GM10266 (cell line): ENCODE data around the gene ELOVL7.
"Not testable (repeated sequence)": the region's sequence is repeated elsewhere in the genome, so short reads cannot be mapped to it uniquely, and the experiment has no call there.

Experiments used
- DNase-seq: peaks from one replicate; pipeline ENCODE4 v3.0.0; 2012; ENCODE audit errors: extremely low spot score
- TF ChIP-seq, protein P1 (sequence below): IDR thresholded peaks from 2 replicates; pipeline ENCODE4 v1.5.1; 2012; ENCODE audit warnings: mild to moderate bottlenecking, low read depth; ENCODE audit not compliant: control insufficient read depth, insufficient read depth; ENCODE audit errors: missing control alignments

Gene ELOVL7

DNA sequence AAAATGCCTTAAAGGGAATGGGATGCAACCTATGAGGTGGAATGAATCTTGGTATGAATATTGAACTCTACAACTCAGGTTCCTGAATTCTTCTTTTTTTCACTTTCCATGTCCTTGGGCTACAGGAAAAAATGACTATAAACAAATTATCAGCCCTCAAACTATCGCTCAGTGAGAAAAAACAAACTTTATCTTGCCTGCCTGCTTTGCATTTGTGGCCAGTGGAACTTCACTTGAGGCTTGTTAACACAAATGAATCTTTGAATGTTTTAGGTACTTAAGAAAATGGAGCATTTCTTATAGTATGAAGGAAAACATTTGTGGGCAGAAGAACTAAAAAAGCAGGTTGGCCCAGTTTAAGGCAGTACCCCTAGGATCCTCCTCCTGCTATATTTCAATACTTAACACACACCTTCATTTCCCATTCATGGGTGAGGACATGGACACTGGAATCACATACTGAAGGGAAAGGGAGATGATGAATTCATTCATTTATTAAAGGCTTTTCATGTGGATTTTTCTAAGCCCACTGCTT, 34.1 kb downstream of the ELOVL7 start:
- TF ChIP-seq, protein P1, sequence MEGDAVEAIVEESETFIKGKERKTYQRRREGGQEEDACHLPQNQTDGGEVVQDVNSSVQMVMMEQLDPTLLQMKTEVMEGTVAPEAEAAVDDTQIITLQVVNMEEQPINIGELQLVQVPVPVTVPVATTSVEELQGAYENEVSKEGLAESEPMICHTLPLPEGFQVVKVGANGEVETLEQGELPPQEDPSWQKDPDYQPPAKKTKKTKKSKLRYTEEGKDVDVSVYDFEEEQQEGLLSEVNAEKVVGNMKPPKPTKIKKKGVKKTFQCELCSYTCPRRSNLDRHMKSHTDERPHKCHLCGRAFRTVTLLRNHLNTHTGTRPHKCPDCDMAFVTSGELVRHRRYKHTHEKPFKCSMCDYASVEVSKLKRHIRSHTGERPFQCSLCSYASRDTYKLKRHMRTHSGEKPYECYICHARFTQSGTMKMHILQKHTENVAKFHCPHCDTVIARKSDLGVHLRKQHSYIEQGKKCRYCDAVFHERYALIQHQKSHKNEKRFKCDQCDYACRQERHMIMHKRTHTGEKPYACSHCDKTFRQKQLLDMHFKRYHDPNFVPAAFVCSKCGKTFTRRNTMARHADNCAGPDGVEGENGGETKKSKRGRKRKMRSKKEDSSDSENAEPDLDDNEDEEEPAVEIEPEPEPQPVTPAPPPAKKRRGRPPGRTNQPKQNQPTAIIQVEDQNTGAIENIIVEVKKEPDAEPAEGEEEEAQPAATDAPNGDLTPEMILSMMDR = no peak
- DNase-seq = no peak

DNA sequence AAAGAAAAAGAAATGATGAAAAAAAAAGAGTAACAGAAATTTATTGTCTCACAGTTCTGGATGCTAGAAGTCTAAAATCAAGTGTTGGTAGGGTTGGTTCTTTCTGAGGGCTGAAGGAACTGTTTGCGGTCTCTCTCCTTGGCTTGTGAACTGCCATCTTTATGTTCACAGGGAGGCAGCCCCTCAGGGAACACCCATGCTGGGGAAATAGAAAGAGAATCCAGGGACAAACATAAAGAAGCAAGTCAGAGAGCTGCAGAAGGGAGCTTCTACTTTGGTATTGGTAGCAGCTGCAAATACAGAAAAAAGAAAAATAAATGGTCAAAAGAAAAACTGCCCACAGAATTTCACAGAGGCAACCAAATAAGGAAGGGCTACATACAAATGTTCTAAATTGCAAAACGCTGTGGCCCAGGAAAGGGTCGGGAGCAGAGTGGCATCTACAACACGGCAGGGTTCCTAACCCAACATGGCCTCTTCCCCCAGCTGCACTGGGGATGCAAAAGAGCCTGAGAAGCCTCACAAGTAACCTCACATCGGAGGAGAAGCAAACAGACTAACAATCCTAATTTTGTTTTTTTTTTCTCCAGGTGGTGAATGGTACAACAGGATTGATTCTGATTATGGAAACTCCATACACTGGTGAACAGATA, 37.4 kb downstream of the ELOVL7 start:
- TF ChIP-seq, protein P1 = no peak
- DNase-seq = no peak

DNA sequence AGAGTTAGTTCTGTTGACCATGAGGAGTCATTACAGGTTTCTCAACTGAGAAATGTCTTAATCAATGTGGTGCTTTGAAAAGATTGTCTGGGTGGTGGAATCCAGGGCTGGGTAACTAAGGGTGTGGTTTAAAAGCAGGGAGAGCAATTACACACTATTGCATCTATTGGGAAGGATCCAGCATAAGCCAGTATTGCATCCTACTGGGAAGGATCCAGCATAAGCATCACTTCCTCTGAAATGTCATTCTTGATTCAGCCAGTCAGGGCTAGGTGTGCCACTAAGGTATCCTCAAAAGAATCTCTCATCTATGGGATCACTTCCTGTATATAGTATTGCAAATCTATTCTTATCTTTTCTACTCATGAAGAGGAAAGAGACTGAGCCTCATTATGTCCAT, 38.6 kb downstream of the ELOVL7 start:
- DNase-seq = no peak
- TF ChIP-seq, protein P1 = no peak

DNA sequence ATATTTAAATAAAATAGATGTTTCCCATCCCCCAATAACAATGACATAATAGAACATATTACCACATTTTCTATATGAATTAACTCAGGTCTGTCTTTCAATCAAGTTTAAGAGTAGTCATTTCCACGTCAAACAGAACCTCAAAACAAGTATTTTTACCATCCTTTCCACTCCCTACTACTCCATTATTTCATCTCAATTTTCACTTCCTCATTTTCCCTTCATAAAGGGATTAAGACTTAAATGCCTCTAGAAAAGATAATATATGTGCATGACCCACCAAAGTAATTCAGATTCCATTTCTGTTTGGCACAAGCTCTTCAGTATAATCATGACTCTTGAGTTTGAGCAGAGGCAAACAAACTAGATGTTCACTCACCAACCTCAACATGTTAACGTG, 40.4 kb downstream of the ELOVL7 start:
- TF ChIP-seq, protein P1 = no peak
- DNase-seq = no peak

DNA sequence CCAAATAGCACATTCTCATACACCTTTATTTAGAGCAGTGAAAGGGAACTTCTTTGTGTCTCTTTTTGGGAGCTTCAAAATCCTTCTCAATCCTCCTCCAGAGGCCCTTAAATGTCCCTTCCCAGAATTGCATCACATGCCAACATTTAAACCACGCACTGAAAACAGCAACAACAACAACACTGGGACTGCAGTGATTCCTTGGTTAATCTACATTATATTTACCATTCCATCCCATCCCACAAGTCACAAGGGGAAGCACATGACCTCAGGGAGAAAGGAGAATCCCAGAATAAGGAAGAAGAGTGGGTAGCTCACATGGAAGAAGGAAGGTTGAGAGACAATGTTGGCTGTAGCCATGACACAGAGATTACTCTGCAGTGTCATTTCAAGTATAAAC, 41.1 kb downstream of the ELOVL7 start:
- TF ChIP-seq, protein P1 = no peak
- DNase-seq = no peak

DNA sequence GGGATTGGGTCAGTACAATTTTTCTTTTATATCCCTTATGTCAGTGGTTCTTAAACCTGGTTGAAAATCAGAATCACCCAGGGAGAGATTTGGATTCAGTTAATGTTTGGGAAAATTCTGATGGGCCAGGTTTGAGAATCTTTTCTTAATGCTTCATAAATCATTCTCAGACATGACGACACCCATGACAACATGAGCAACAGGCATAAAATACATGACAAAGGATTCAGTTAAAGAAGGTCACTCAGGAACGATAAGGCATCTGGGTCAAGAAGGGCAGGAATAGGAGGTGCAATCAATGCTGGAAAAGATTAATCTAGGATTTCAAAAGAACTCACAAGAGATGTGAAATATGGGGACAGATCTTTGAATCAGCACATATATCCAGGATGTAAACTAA, 41.8 kb downstream of the ELOVL7 start:
- DNase-seq = no peak
- TF ChIP-seq, protein P1 = no peak

DNA sequence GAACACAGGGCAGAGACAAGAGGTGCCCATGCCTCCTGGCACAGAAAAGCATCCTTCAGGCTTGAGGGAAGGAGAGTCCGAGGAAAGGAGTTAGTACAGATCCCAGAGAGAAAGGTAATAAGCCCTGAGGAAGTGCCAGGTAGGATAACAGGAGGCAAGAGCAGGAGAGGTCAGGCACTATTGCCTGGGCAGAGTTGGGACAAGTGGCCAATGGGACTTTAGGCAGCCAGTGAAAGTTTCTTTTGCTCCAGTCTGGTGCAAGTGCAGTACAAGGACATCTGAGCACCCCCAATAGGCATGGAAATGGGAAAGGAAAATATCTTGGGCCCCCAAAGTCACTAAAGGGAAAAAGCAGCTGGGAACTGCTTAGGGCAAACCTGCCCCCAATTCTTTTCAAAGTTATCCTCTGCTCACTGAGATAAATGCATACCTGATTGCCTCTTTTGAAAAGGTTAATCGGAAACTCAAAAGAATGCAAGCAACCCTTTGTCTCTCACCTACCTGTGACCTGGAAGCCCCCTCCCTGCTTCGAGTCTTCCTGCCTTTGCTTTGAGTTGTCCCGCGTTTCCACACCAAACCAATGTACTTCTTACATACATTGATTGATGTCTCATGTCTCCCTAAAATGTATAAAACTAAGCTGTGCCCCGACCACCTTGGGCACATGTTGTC, 46.5 kb downstream of the ELOVL7 start:
- TF ChIP-seq, protein P1 = no peak
- no peak for DNase-seq

DNA sequence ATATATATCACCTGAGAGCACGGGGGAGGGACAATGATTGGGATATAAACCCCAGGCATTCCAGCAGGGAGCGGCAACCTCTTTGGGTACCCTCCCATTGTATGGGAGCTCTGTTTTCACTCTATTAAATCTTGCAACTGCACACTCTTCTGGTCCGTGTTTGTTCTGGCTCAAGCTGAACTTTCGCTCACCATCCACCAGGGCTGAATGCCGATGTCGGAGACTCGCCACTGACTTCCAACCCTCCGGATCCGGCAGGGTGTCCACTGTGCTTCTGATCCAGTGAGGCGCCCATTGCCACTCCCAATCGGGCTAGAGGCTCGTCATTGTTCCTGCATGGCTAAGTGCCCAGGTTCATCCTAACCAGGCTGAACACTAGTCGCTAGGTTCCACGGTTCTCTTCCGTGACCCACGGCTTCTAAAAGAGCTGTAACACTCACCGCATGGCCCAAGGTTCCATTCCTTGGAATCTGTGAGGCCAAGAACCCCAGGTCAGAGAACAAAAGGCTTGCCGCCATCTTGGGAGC, 48.6 kb downstream of the ELOVL7 start:
- not testable (repeated sequence) for DNase-seq
